Measurements from ENCODE around the gene XYLT2. TPM values are rescaled to one million over a fixed set of nuclear protein-coding genes. Genes with fewer than 3 reads are reported as not detected.

Gene XYLT2
- total RNA-seq, 1 donor from 2014 or later: 11.0 TPM

GRCh38 chr17:50365649-50366393 is 19.9 kb downstream of the XYLT2 start:
- peak overlapping the region; percentile 78 for H3K4me3 Mint-ChIP-seq (ENCODE audit: unreplicated experiment)
- no peak for TF ChIP-seq CTCF (IDR thresholded peaks at IDR 0.05; ENCODE audit: partially characterized antibody, unreplicated experiment)
- no peak for DNase-seq
- H3K27me3 Mint-ChIP-seq (ENCODE audit: unreplicated experiment): peaks cover 3% of the 10 kb centered on the region
- H3K9me3 Mint-ChIP-seq (ENCODE audit: unreplicated experiment): peaks cover 9% of the 10 kb centered on the region
- no peaks in the 10 kb centered on the region for H3K36me3 Mint-ChIP-seq (ENCODE audit: unreplicated experiment)
- H3K4me1 Mint-ChIP-seq (ENCODE audit: low read depth, unreplicated experiment): peaks cover 35% of the 10 kb centered on the region
- peak overlapping the region; percentile 97 for H3K27ac Mint-ChIP-seq (ENCODE audit: unreplicated experiment)

DNA sequence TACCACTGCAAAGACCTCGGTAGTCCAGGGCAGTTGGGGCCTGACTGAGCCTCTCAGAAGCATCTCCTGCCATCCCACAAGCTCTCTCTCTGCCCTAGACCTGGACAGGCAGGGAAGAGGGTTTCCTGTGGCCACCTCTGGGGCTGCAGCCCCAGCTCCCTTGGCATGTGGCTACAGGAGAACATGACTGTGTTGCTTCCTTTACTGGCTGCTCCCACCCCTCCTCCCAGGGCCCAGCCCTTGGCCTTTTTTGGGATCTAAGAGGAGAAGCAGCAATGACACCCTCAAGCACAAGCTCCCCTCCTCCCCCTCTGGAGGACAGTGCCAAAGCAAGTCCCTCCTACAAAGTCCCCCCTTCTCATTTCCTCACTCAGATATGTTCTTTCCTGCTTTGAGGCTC is 21.5 kb downstream of the XYLT2 start:
- no peak overlapping the region for H3K27ac Mint-ChIP-seq (ENCODE audit: unreplicated experiment)
- H3K4me1 Mint-ChIP-seq (ENCODE audit: low read depth, unreplicated experiment): peaks cover 40% of the 10 kb centered on the region
- peaks cover 3% of the 10 kb centered on the region for H3K27me3 Mint-ChIP-seq (ENCODE audit: unreplicated experiment)
- no peak for TF ChIP-seq CTCF (IDR thresholded peaks at IDR 0.05; ENCODE audit: partially characterized antibody, unreplicated experiment)
- no peaks in the 10 kb centered on the region for H3K36me3 Mint-ChIP-seq (ENCODE audit: unreplicated experiment)
- peaks cover 5% of the 10 kb centered on the region for H3K9me3 Mint-ChIP-seq (ENCODE audit: unreplicated experiment)
- no peak for DNase-seq
- no peak overlapping the region for H3K4me3 Mint-ChIP-seq (ENCODE audit: unreplicated experiment)

DNA sequence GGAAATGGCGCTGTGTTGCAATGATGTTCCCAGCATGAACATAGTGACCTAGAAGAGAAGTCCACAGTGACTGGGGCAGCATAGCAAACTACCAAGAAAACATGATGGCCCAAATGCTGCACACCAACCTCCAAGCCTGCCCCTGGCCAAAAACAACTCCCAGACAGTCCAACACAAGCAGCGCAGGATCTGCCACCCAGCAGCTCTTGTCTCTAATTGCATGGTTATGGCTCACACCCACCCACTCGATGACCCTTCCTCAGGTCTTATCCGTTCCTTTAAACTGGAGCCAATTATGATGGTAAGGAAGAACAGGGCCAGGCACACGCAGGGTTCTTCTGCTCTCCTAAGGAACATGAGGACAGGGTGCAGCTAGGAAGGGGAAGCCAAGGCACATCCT is 24.1 kb downstream of the XYLT2 start:
- Mint-ChIP-seq H3K27ac (ENCODE audit: unreplicated experiment) (no peak overlapping the region), H3K9me3 (ENCODE audit: unreplicated experiment) (peaks cover 8% of the 10 kb centered on the region), H3K4me3 (ENCODE audit: unreplicated experiment) (no peak overlapping the region), H3K36me3 (ENCODE audit: unreplicated experiment) (no peaks in the 10 kb centered on the region), H3K27me3 (ENCODE audit: unreplicated experiment) (peaks cover 5% of the 10 kb centered on the region), H3K4me1 (ENCODE audit: low read depth, unreplicated experiment) (peaks cover 25% of the 10 kb centered on the region)
- DNase-seq: no peak
- no peak for TF ChIP-seq CTCF (IDR thresholded peaks at IDR 0.05; ENCODE audit: partially characterized antibody, unreplicated experiment)

DNA sequence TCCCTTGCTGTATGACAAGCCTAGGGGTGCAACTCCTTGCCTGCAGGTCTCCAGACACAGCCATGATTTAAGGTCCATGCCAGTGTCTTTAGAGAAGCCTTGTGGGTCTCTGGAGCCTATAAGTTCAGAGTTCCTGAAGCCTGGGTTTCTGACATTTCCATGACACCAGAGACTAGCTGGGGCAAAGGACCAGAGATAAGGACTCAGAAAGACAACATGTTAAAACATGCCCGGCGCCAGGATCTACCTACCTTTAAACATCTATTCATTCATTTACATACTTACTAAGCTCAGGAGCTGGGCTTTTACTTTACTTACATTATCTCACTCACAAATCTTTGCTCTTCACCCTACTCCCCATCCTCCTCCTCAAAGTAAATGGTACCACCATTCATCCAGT is 25.6 kb downstream of the XYLT2 start:
- no peaks in the 10 kb centered on the region for H3K36me3 Mint-ChIP-seq (ENCODE audit: unreplicated experiment)
- H3K4me1 Mint-ChIP-seq (ENCODE audit: low read depth, unreplicated experiment): peaks cover 15% of the 10 kb centered on the region
- H3K9me3 Mint-ChIP-seq (ENCODE audit: unreplicated experiment): peaks cover 8% of the 10 kb centered on the region
- H3K27ac Mint-ChIP-seq (ENCODE audit: unreplicated experiment): peak overlapping the region; percentile 9
- H3K4me3 Mint-ChIP-seq (ENCODE audit: unreplicated experiment): peak overlapping the region; percentile 100
- no peak for TF ChIP-seq CTCF (IDR thresholded peaks at IDR 0.05; ENCODE audit: partially characterized antibody, unreplicated experiment)
- H3K27me3 Mint-ChIP-seq (ENCODE audit: unreplicated experiment): peaks cover 5% of the 10 kb centered on the region
- no peak for DNase-seq

GRCh38 chr17:50372222-50372757 is 26.4 kb downstream of the XYLT2 start:
- peaks cover 12% of the 10 kb centered on the region for H3K4me1 Mint-ChIP-seq (ENCODE audit: low read depth, unreplicated experiment)
- TF ChIP-seq CTCF (IDR thresholded peaks at IDR 0.05; ENCODE audit: partially characterized antibody, unreplicated experiment): no peak
- H3K9me3 Mint-ChIP-seq (ENCODE audit: unreplicated experiment): peaks cover 8% of the 10 kb centered on the region
- H3K27me3 Mint-ChIP-seq (ENCODE audit: unreplicated experiment): peaks cover 5% of the 10 kb centered on the region
- H3K27ac Mint-ChIP-seq (ENCODE audit: unreplicated experiment): peak overlapping the region; percentile 99
- no peaks in the 10 kb centered on the region for H3K36me3 Mint-ChIP-seq (ENCODE audit: unreplicated experiment)
- DNase-seq: no peak
- peak overlapping the region; percentile 100 for H3K4me3 Mint-ChIP-seq (ENCODE audit: unreplicated experiment)

Measured in glutamatergic neuron (in vitro differentiated cells).